GM12874 (cell line): ENCODE data around the gene MACROD2.

Experiments used
- TF ChIP-seq, protein P1 (sequence below): IDR thresholded peaks from 2 replicates; pipeline ENCODE4 v1.5.1; 2011; ENCODE audit warnings: low read depth, mild to moderate bottlenecking, control low read depth, low read length, moderate library complexity; ENCODE audit not compliant: insufficient read depth

The MACROD2 gene

DNA sequence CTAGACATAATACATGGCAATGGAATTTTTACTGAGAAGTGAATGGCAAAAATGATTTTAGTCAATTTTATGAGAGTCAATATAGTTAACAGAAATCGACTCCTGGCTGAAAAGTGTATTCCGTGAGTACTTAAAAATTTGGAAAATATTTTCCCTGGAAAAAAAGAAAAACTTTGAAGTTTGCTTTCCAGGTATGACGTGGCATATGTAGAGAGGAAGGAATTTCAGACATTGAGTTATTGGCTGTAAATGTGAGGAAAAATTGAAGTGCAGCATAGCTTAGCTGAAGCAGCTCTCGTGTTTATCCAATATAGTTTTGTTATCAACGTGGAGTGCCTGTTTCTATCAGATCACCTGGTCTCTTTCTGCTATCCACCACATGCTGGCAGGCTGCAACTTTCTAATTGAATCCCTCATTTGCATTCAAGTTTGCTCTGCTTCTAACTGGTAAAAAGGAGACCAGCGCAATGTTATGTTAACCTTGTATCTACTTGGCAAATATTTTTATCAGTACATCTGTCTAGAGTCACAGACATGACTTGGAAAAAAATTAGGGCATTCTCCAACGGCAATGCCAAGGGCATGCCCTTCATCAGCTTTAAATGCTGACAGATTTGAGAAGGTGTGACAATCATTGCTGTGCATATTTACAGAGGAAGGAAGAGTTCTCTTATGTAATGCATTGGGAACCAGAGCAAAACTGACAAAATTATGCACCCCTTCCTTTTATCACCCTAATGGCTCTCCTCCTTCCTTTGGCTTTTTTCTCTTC is 1444.9 kb downstream of the MACROD2 start:
- TF ChIP-seq, protein P1, sequence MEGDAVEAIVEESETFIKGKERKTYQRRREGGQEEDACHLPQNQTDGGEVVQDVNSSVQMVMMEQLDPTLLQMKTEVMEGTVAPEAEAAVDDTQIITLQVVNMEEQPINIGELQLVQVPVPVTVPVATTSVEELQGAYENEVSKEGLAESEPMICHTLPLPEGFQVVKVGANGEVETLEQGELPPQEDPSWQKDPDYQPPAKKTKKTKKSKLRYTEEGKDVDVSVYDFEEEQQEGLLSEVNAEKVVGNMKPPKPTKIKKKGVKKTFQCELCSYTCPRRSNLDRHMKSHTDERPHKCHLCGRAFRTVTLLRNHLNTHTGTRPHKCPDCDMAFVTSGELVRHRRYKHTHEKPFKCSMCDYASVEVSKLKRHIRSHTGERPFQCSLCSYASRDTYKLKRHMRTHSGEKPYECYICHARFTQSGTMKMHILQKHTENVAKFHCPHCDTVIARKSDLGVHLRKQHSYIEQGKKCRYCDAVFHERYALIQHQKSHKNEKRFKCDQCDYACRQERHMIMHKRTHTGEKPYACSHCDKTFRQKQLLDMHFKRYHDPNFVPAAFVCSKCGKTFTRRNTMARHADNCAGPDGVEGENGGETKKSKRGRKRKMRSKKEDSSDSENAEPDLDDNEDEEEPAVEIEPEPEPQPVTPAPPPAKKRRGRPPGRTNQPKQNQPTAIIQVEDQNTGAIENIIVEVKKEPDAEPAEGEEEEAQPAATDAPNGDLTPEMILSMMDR, result no peak

GRCh38 chr20:15445056-15445840 is 1449.9 kb downstream of the MACROD2 start:
- TF ChIP-seq, protein P1, result no peak

DNA sequence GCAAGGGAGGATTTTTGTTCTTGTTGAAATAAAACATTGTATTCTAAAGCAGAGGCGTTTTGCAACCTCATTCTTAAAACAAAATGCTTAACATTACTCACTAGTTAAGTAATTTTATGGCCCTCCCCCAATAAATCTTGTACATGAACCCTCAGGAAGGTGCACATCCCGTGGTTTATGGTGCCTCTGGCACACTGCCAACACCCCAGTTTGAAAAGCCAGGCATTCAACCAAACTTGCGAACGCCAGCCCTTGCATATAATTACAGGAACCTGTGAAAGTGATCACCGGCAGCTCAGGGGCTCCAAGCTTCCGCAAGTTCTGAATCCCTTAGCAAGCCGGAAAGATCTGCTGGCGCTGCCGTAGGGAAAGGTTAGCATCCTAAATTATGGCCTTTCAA is 1451.1 kb downstream of the MACROD2 start:
- TF ChIP-seq, protein P1, result no peak

DNA sequence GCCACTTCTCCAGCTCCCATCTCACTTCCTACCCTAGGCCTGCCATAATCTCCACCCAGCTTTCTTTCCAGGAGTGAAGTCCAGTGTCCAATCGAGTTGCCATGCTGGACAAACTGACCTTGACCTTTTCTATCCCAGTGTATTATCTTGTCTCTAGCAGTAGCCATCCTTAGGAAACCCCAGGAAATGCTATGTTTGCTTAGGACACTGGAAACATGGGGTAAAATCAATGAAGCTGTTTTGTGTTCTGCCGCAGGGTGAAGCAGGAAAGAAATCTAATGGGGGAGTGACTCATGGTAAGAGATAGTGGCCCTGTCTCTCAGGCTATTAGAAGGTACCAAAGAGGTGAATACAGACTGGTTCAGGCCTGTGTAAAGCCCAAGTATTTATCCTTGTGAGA is 1452.2 kb downstream of the MACROD2 start:
- TF ChIP-seq, protein P1, result no peak

DNA sequence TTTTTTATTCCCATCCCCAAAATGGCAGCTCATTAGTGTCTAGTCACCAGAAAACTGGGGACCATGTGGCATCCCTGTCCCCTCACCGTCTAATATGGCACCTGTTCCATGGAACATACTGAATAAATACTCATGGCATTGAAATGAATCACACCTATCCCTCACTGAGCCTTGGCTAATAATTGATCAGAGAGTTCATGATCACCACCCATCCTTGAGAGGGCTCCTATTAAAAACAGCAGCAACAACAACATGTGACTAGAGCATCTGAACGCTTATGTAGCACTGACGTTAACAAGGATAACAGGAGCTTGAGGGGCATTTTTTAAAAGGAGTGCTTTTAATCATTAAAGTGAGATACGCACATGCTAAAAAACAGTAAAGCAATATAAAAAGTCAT is 1453.7 kb downstream of the MACROD2 start:
- TF ChIP-seq, protein P1, result no peak

- TF ChIP-seq, protein P1, result no peak
Measured at GRCh38 chr20:15451241-15451640, 1455.9 kb downstream of the MACROD2 start.

DNA sequence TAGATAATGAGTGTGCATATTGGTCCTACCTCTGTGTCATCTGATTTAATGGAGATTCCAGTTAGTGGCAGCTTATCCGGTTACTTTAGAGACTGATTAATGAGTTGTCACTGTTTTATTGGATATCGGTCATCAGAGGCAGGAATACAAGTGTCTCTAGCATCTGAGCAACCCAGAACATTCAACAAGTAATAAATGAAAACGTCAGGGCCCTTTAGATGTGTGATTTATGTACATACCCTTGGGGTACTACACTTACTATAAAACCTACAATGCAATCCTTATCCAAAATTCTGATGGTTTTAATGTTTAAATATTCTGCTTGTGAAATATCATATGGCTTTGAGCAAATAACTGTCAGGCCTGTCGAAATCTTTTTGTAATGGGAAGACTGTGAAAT is 1460.0 kb downstream of the MACROD2 start:
- TF ChIP-seq, protein P1, result no peak
